G401 (cell line): ENCODE measurements around the gene KRT6C. TPM values are rescaled to one million over a fixed set of nuclear protein-coding genes. Genes with fewer than 3 reads are reported as not detected.

Source experiments
- DNase-seq: peaks from one replicate; pipeline ENCODE4 v3.0.0-alpha.2; 2015; ENCODE audit warnings: low spot score
- in situ Hi-C: cut with HindIII; loops from 2 replicates; pipeline ENCODE4 v1.10.0; 2016; ENCODE audit warnings: low sequenced_read_pairs, mixed read lengths
- total RNA-seq: library from RNA; depleted of rRNA; stranded (reverse); fragments of >200 nt; shearing (Covaris generic); gene quantifications from 2 replicates; pipeline ENCODE4 v1.2.3, GENCODE V29; 2014; rRNA removed

Gene KRT6C
- total RNA-seq, 1 experiment from 2014 or later, result not detected

DNA sequence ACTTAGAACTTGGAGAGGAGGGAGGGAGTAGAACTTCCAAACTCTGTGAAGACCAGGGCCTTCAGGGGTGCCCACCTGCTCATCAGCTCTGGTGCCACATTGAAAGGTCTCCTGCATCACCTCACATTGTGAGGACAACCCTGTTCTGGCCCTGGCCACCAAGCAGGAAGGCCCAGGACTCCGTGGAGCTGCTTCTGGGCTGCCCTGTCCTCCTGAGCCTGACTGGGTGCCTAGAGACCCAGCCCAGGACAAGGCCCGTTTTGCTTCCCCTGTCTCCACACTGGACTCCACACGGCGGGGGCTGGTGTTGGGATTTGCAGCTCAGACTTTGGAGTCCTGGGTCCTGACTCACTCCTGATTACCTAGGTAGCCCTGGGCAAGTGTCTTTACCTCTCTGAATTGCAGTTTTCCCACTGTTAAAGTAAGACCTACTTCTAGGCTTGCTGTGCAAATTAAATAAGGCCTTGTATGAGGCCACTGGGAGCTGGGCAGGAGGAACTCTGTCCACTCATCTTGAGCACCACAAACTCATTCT, 55.0 kb downstream of the KRT6C start:
- DNase-seq, result no peak
- in situ Hi-C loops, result no loop called here

Other genes with a start within 250 kb of the KRT6C start
- gene KRT7, start 240.6 kb downstream of the KRT6C start, total RNA-seq, result 0.49 TPM in 1 of 2 replicates, not detected in the other
- gene KRT86, start 199.2 kb downstream of the KRT6C start, total RNA-seq, result not detected in 2 replicates
- not detected in 2 replicates for gene KRT81, start 182.3 kb downstream of the KRT6C start, total RNA-seq
- gene KRT83, start 152.4 kb downstream of the KRT6C start, total RNA-seq, result 0.07 TPM in 1 of 2 replicates, not detected in the other
- gene KRT85, start 106.3 kb downstream of the KRT6C start, total RNA-seq, result not detected in 2 replicates
- gene KRT84, start 88.2 kb downstream of the KRT6C start, total RNA-seq, result not detected in 2 replicates
- gene KRT82, start 67.5 kb downstream of the KRT6C start, total RNA-seq, result not detected in 2 replicates
- gene KRT75, start 39.4 kb downstream of the KRT6C start, total RNA-seq, result 0.20 and 0.43 TPM in 2 replicates
- gene KRT6B, start 21.7 kb downstream of the KRT6C start, total RNA-seq, result not detected in 2 replicates
- not detected in 2 replicates for gene KRT6A, start 19.5 kb upstream of the KRT6C start, total RNA-seq
- gene KRT5, start 46.6 kb upstream of the KRT6C start, total RNA-seq, result not detected in 2 replicates
- gene KRT71, start 79.3 kb upstream of the KRT6C start, total RNA-seq, result not detected in 2 replicates
- not detected in 2 replicates for gene KRT74, start 100.0 kb upstream of the KRT6C start, total RNA-seq
- not detected in 2 replicates for gene KRT72, start 127.7 kb upstream of the KRT6C start, total RNA-seq
- gene KRT73, start 144.8 kb upstream of the KRT6C start, total RNA-seq, result not detected in 2 replicates
- not detected in 2 replicates for gene KRT2, start 178.4 kb upstream of the KRT6C start, total RNA-seq
- not detected in 2 replicates for gene KRT1, start 206.6 kb upstream of the KRT6C start, total RNA-seq
- not detected in 2 replicates for gene KRT77, start 229.7 kb upstream of the KRT6C start, total RNA-seq